Measurements from ENCODE around the gene CFAP210. TPM values are rescaled to one million over a fixed set of nuclear protein-coding genes. Genes with fewer than 3 reads are reported as not detected.

CFAP210 gene
- total and polyA plus RNA-seq, 4 donors = 1.2 to 7.2 (median 3.3) TPM

DNA sequence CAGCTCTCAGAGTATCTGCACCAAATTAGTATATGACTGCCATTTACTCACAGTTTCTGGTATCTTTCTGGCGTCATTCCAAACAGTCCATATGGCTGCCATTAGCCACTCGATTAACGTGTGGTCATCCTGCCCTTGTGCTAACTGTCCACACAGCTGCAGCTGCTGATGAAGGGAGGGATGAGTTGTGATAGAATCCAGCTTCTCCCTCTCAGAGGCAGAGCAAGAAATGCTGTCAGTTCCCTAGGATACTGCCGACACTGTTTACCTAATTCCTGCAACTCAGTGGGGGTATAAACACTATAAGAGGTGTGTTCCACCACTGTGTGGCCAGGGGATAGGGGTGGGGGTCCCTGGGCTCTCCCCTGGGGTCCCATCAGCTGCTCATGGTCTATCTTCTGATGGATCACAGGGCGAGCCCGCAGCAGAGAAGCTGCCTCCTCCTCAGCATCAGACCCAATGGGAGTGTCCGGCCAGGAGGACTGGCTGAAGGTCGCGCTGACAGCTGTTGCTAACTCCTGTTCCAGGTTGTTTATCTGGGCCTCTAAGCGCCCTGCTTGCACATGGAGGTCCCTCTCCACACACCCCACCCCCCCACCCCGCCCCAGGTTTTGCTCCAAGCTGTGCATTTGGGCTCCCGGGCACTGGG is 22.2 kb upstream of the CFAP210 start:
- ATAC-seq (ENCODE audit: insufficient read depth, low FRiP score) (no peak), DNase-seq (peak; percentile 64 to 75 (median 67))
- no peak overlapping the region for H3K4me3 ChIP-seq
- WGBS, 2 donors = 62 to 65% methylated on average over 12 of the region's 12 CpGs
- TF ChIP-seq, protein P1, sequence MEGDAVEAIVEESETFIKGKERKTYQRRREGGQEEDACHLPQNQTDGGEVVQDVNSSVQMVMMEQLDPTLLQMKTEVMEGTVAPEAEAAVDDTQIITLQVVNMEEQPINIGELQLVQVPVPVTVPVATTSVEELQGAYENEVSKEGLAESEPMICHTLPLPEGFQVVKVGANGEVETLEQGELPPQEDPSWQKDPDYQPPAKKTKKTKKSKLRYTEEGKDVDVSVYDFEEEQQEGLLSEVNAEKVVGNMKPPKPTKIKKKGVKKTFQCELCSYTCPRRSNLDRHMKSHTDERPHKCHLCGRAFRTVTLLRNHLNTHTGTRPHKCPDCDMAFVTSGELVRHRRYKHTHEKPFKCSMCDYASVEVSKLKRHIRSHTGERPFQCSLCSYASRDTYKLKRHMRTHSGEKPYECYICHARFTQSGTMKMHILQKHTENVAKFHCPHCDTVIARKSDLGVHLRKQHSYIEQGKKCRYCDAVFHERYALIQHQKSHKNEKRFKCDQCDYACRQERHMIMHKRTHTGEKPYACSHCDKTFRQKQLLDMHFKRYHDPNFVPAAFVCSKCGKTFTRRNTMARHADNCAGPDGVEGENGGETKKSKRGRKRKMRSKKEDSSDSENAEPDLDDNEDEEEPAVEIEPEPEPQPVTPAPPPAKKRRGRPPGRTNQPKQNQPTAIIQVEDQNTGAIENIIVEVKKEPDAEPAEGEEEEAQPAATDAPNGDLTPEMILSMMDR (IDR thresholded peaks at IDR 0.05; ENCODE audit: control extremely low read depth, extremely low read depth) = no peak
- H3K4me1 ChIP-seq (ENCODE audit: control insufficient read depth in 5 of 5, insufficient read depth in 5 of 5, low read length in 5 of 5) = peaks cover 4 to 25% (median 10%) of the 10 kb centered on the region in 5 donors
- peak overlapping the region in 1 of 2 donors; percentile 30 for H3K9ac ChIP-seq (ENCODE audit: insufficient read depth in 1 of 2, low read length in 2 of 2)
- no peaks in the 10 kb centered on the region for H3K9me3 ChIP-seq (ENCODE audit: control insufficient read depth in 4 of 4, insufficient read depth in 3 of 4, low read length in 3 of 4)
- no peak overlapping the region for H3K27ac ChIP-seq (ENCODE audit: low read depth in 1 of 2, low read length in 1 of 2)
- no peaks in the 10 kb centered on the region for H3K36me3 ChIP-seq (ENCODE audit: control insufficient read depth in 4 of 4, insufficient read depth in 4 of 4, low read length in 4 of 4)
- no peaks in the 10 kb centered on the region for H3K27me3 ChIP-seq (ENCODE audit: control insufficient read depth in 3 of 3, insufficient read depth in 3 of 3, low read length in 2 of 3)

DNA sequence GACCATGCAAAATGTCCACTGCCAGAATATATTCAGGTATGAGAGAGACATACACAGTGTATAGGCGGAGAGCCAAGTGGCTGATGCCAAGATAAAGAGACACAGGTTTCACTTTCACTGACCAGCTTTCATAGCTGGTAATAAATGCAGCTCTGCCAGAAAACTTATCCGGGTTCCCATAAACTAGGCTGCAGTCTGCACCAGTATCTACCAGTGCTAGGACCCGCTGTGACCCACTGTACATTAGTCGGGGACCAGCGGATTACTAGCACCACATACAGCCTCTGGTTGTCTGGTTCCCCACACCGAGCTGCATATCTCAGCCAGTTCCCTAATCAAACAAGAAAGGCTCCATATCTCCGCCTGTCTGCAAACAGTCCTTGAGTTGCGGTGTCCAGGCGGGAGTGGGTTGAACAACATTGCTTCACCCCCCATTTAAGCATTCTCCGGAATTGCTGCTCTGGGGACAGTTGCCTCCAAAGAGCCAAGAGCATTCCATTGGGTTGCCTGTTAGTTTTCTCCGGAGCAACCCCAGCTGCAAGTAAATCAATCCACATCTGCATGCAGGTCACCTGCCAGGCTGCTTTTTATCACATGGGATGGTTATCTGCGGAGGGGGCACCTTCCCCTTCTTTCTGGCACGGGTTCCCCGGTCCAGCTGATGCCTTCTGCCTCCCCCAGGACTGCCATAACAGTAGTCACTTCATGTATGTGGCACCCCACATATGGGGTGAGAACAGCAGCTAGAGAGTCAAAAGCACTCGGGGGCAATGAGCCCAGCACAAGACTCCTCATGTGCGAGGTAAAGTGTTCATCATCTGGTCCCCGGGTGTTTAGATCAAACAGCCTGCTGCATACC is 21.4 kb upstream of the CFAP210 start:
- Histone ChIP-seq H3K4me1 (ENCODE audit: control insufficient read depth in 5 of 5, insufficient read depth in 5 of 5, low read length in 5 of 5) (peaks cover 4 to 25% (median 10%) of the 10 kb centered on the region in 5 donors), H3K27me3 (ENCODE audit: control insufficient read depth in 3 of 3, insufficient read depth in 3 of 3, low read length in 2 of 3) (no peaks in the 10 kb centered on the region), H3K9ac (ENCODE audit: insufficient read depth in 1 of 2, low read length in 2 of 2) (peak overlapping the region in 1 of 2 donors; percentile 30), H3K4me3 (no peak overlapping the region), H3K36me3 (ENCODE audit: control insufficient read depth in 4 of 4, insufficient read depth in 4 of 4, low read length in 4 of 4) (no peaks in the 10 kb centered on the region), H3K9me3 (ENCODE audit: control insufficient read depth in 4 of 4, insufficient read depth in 3 of 4, low read length in 3 of 4) (no peaks in the 10 kb centered on the region), H3K27ac (ENCODE audit: low read depth in 1 of 2, low read length in 1 of 2) (peak overlapping the region in 1 of 2 donors; percentile 48)
- TF ChIP-seq, protein P1 (IDR thresholded peaks at IDR 0.05; ENCODE audit: control extremely low read depth, extremely low read depth) = no peak
- ATAC-seq (ENCODE audit: insufficient read depth, low FRiP score) (peak; percentile 43), DNase-seq (peak; percentile 54 to 58 (median 55))
- 36 to 60% methylated on average over 17 of the region's 17 CpGs for WGBS, 2 donors

- no peak overlapping the region for H3K4me3 ChIP-seq
- H3K4me1 ChIP-seq (ENCODE audit: control insufficient read depth in 5 of 5, insufficient read depth in 5 of 5, low read length in 5 of 5) = peaks cover 4 to 25% (median 13%) of the 10 kb centered on the region in 5 donors
- ATAC-seq (ENCODE audit: insufficient read depth, low FRiP score) = no peak
Measured at GRCh38 chr2:169714699-169715098, 20.5 kb upstream of the CFAP210 start.

More at GRCh38 chr2:169714699-169715098, 20.5 kb upstream of the CFAP210 start:
- TF ChIP-seq, protein P1 (IDR thresholded peaks at IDR 0.05; ENCODE audit: control extremely low read depth, extremely low read depth) = no peak
- no peak for DNase-seq
- Histone ChIP-seq H3K36me3 (ENCODE audit: control insufficient read depth in 4 of 4, insufficient read depth in 4 of 4, low read length in 4 of 4) (no peaks in the 10 kb centered on the region), H3K27ac (ENCODE audit: low read depth in 1 of 2, low read length in 1 of 2) (peak overlapping the region in 1 of 2 donors; percentile 48), H3K9me3 (ENCODE audit: control insufficient read depth in 4 of 4, insufficient read depth in 3 of 4, low read length in 3 of 4) (no peaks in the 10 kb centered on the region), H3K9ac (ENCODE audit: insufficient read depth in 1 of 2, low read length in 2 of 2) (no peak overlapping the region), H3K27me3 (ENCODE audit: control insufficient read depth in 3 of 3, insufficient read depth in 3 of 3, low read length in 2 of 3) (no peaks in the 10 kb centered on the region)
- WGBS, 2 donors = 96 to 97% methylated on average over 6 of the region's 6 CpGs
